ENCODE measurements around the gene TMEM51.

DNA sequence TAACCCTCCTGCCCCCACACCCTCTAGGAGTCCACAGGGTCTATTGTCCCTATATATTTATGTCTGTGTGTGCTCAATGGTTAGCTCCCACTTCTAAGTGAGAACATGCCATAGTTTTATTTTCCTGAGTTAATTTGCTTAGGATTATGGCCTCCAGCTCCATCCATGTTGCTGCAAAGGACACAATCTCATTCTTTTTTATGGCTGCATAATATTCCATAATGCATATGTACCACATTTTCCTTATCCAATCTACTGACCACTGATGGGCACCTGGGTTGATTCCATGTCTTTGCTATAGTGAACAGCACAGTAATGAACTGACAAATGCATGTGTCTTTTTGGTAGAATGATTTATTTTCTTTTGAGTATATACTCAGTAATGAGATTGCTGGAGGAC lies 80.1 kb downstream of the TMEM51 start:
- TF ChIP-seq, protein P1, sequence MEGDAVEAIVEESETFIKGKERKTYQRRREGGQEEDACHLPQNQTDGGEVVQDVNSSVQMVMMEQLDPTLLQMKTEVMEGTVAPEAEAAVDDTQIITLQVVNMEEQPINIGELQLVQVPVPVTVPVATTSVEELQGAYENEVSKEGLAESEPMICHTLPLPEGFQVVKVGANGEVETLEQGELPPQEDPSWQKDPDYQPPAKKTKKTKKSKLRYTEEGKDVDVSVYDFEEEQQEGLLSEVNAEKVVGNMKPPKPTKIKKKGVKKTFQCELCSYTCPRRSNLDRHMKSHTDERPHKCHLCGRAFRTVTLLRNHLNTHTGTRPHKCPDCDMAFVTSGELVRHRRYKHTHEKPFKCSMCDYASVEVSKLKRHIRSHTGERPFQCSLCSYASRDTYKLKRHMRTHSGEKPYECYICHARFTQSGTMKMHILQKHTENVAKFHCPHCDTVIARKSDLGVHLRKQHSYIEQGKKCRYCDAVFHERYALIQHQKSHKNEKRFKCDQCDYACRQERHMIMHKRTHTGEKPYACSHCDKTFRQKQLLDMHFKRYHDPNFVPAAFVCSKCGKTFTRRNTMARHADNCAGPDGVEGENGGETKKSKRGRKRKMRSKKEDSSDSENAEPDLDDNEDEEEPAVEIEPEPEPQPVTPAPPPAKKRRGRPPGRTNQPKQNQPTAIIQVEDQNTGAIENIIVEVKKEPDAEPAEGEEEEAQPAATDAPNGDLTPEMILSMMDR (IDR thresholded peaks at IDR 0.05; ENCODE audit: low read depth, low read length): no peak
- TF ChIP-seq POLR2A (IDR thresholded peaks at IDR 0.05; ENCODE audit: extremely low read depth, insufficient read length): no peak
- TF ChIP-seq MYC (IDR thresholded peaks at IDR 0.05; ENCODE audit: low read depth, low read length): no peak
